Left ventricle myocardium inferior (tissue), 1 donor: ENCODE data around the gene RAD51B. TPM values are rescaled to one million over a fixed set of nuclear protein-coding genes. Genes with fewer than 3 reads are reported as not detected.

Experiments used
- DNase-seq: peaks from one replicate; pipeline ENCODE4 v3.0.0-alpha.2; 2020
- H3K27ac ChIP-seq: fragments of 200-600 bp; replicated peaks from 2 replicates; pipeline ENCODE4 v1.8.0; 2021
- H3K27me3 ChIP-seq: fragments of 200-600 bp; 2 replicates; pipeline ENCODE4 v1.8.0; 2021; ENCODE audit warnings: low read depth
- H3K36me3 ChIP-seq: fragments of 200-600 bp; 2 replicates; pipeline ENCODE4 v1.8.0; 2021
- H3K4me1 ChIP-seq: fragments of 200-600 bp; 2 replicates; pipeline ENCODE4 v1.8.0; 2021
- H3K4me3 ChIP-seq: fragments of 200-600 bp; 2 replicates; pipeline ENCODE4 v1.8.0; 2021; ENCODE audit warnings: mild to moderate bottlenecking, moderate library complexity
- H3K9me3 ChIP-seq: fragments of 200-600 bp; replicated peaks from 2 replicates; pipeline ENCODE4 v1.8.0; 2021
- CTCF ChIP-seq: fragments of 200-600 bp; IDR thresholded peaks from 2 replicates; pipeline ENCODE4 v1.8.0; 2021; ENCODE audit warnings: antibody characterized with exemption, mild to moderate bottlenecking, borderline replicate concordance
- intact Hi-C: fragments of 100-400 bp; cut with micrococcal nuclease; formaldehyde crosslinking; loops from one replicate; pipeline ENCODE4 v1.11.0; 2022
- total RNA-seq: library from RNA; stranded (reverse); fragmentation: NEBNext Ultra II Directional; extraction: Animal tissue kit (Norgen Biotek cat#: 25700); gene quantifications from one replicate; pipeline ENCODE4 v1.2.1, GENCODE V29; 2021
- donor health status: DM: no; HTN: yes; CAD: no; lungs with severe emphysema.

Gene RAD51B
- total RNA-seq, 1 donor from 2014 or later: 2.4 TPM

- H3K4me3 ChIP-seq: no peak overlapping the region
- no peak for TF ChIP-seq CTCF
- H3K36me3 ChIP-seq: no peaks in the 10 kb centered on the region
- H3K27ac ChIP-seq: no peak overlapping the region
- H3K27me3 ChIP-seq: no peaks in the 10 kb centered on the region
- H3K9me3 ChIP-seq: peaks cover 16% of the 10 kb centered on the region
- H3K4me1 ChIP-seq: peaks cover 6% of the 10 kb centered on the region
- intact Hi-C loops: no loop called here
- no peak for DNase-seq
These were observed 256.9 kb downstream of the RAD51B start for GRCh38 chr14:68076451-68076850.

GRCh38 chr14:68079941-68080697 is 260.5 kb downstream of the RAD51B start:
- Histone ChIP-seq H3K4me3 (no peak overlapping the region), H3K36me3 (no peaks in the 10 kb centered on the region), H3K27me3 (no peaks in the 10 kb centered on the region), H3K27ac (no peak overlapping the region), H3K4me1 (peaks cover 6% of the 10 kb centered on the region), H3K9me3 (no peaks in the 10 kb centered on the region)
- DNase-seq: no peak
- intact Hi-C loops: no loop called here
- TF ChIP-seq CTCF: no peak

- no peak for DNase-seq
- no peak overlapping the region for H3K27ac ChIP-seq
- H3K36me3 ChIP-seq: no peaks in the 10 kb centered on the region
- no peaks in the 10 kb centered on the region for H3K9me3 ChIP-seq
- no peaks in the 10 kb centered on the region for H3K27me3 ChIP-seq
- TF ChIP-seq CTCF: no peak
- peaks cover 6% of the 10 kb centered on the region for H3K4me1 ChIP-seq
- no peak overlapping the region for H3K4me3 ChIP-seq
- intact Hi-C loops: no loop called here
These were observed 261.9 kb downstream of the RAD51B start for GRCh38 chr14:68081489-68081888.

GRCh38 chr14:68082698-68083291 is 263.2 kb downstream of the RAD51B start:
- Histone ChIP-seq H3K36me3 (no peaks in the 10 kb centered on the region), H3K9me3 (no peaks in the 10 kb centered on the region), H3K4me1 (peaks cover 6% of the 10 kb centered on the region), H3K4me3 (no peak overlapping the region), H3K27me3 (peaks cover 4% of the 10 kb centered on the region), H3K27ac (no peak overlapping the region)
- no peak for TF ChIP-seq CTCF
- intact Hi-C loops: no loop called here
- no peak for DNase-seq

- intact Hi-C loops: no loop called here
- Histone ChIP-seq H3K27ac (no peak overlapping the region), H3K9me3 (no peaks in the 10 kb centered on the region), H3K4me3 (no peak overlapping the region), H3K36me3 (no peaks in the 10 kb centered on the region), H3K27me3 (peaks cover 4% of the 10 kb centered on the region), H3K4me1 (peaks cover 12% of the 10 kb centered on the region)
- peak; percentile 15 for TF ChIP-seq CTCF
- DNase-seq: no peak
These were observed 264.7 kb downstream of the RAD51B start for GRCh38 chr14:68084256-68084655.
